GM12878 (cell line): ENCODE measurements around the gene MAFB. TPM values are rescaled to one million over a fixed set of nuclear protein-coding genes. Genes with fewer than 3 reads are reported as not detected.

ENCODE experiments used
- ATAC-seq: fragments of 200-7000 bp; cut with Tn5 transposase; 3 replicates; pipeline ENCODE4 v1.9.1; 2020; ENCODE audit warnings: mild to moderate bottlenecking, moderate library complexity
- BruUV-seq: library from RNA; stranded (reverse); fragments of 400-500 nt; replicated peaks from 2 replicates; lab custom pipeline; 2021; lab: Mats Ljungman, UMichigan
- CTCF ChIA-PET: fragments of 300-600 bp; sonication (Branson Sonifier 250); formaldehyde crosslinking; extraction: SDS; loops from one replicate; lab custom pipeline; 2021; ENCODE audit warnings: inconsistent platforms; lab: Yijun Ruan, JAX
- POLR2A ChIA-PET: fragments of 350-600 bp; formaldehyde crosslinking; extraction: SDS; loops from one replicate; lab custom pipeline; 2021; ENCODE audit warnings: inconsistent platforms; lab: Charles Lee
- RAD21 ChIA-PET: fragments of 300-600 bp; sonication (Branson Sonifier 250); formaldehyde crosslinking; loops from one replicate; lab custom pipeline; 2023; ENCODE audit warnings: antibody characterized with exemption; ENCODE audit not compliant: unreplicated experiment; lab: Charles Lee
- SMC1A ChIA-PET: fragments of 300-600 bp; sonication (Branson Sonifier 250); formaldehyde crosslinking; loops from one replicate; lab custom pipeline; 2023; ENCODE audit not compliant: unreplicated experiment, uncharacterized antibody; lab: Charles Lee
- DNase-seq: peaks from one replicate; pipeline ENCODE4 v3.0.0-alpha.2; 2011; ENCODE audit warnings: low read depth, low spot score
- FAIRE-seq: peaks from 3 replicates; lab custom pipeline; 2011; peaks lifted over from hg19 to GRCh38; lab: Jason Lieb, UNC
- H2AFZ ChIP-seq: 2 replicates; pipeline ENCODE4 v1.6.0; 2011; ENCODE audit warnings: low read depth, low read length, control low read depth; ENCODE audit not compliant: control insufficient read depth
- H3K27ac ChIP-seq: 2 replicates; pipeline ENCODE4 v1.5.1; 2011; ENCODE audit warnings: control low read depth; ENCODE audit not compliant: control insufficient read depth, insufficient read depth
- H3K27me3 ChIP-seq, 2 experiments: replicated peaks in 1 of 2; 2 replicates each; pipeline versions ENCODE4 v1.6.0 to v1.6.1; 2011; ENCODE audit warnings: low read length in 1 of 2; ENCODE audit not compliant: control insufficient read depth in 2 of 2, insufficient read depth in 2 of 2
- H3K36me3 ChIP-seq, 2 experiments: 2 replicates each; pipeline ENCODE4 v1.5.1; 2011; ENCODE audit warnings: low read length in 1 of 2; ENCODE audit not compliant: control insufficient read depth in 2 of 2, insufficient read depth in 2 of 2
- H3K4me1 ChIP-seq: 2 replicates; pipeline ENCODE4 v1.6.1; 2011; ENCODE audit warnings: mild to moderate bottlenecking, low read length, moderate library complexity, mixed read lengths; ENCODE audit not compliant: control insufficient read depth, insufficient read depth
- H3K4me2 ChIP-seq: 2 replicates; pipeline ENCODE4 v1.6.0; 2011; ENCODE audit warnings: control low read depth; ENCODE audit not compliant: control insufficient read depth, insufficient read depth
- H3K4me3 ChIP-seq: fragments of 200-600 bp; sonication (generic); 2 replicates; pipeline ENCODE4 v1.5.1; 2016
- H3K79me2 ChIP-seq: 2 replicates; pipeline ENCODE4 v1.6.0; 2011; ENCODE audit warnings: low read length; ENCODE audit not compliant: control insufficient read depth, insufficient read depth
- H3K9ac ChIP-seq: 2 replicates; pipeline ENCODE4 v1.8.0; 2011; ENCODE audit warnings: low read length, control low read depth, mixed read lengths; ENCODE audit not compliant: control insufficient read depth, insufficient read depth
- H3K9me3 ChIP-seq: replicated peaks from 3 replicates; pipeline ENCODE4 v1.5.1; 2011; ENCODE audit warnings: mild to moderate bottlenecking, low read length; ENCODE audit not compliant: control insufficient read depth, insufficient read depth
- H4K20me1 ChIP-seq: 2 replicates; pipeline ENCODE4 v1.6.0; 2011; ENCODE audit not compliant: control insufficient read depth, insufficient read depth
- EZH2 ChIP-seq: IDR thresholded peaks from 2 replicates; pipeline ENCODE4 v1.6.1; 2012; ENCODE audit warnings: low read depth, mild to moderate bottlenecking, control low read depth, inconsistent platforms, low read length, borderline replicate concordance; ENCODE audit not compliant: control insufficient read depth
- IKZF1 ChIP-seq: fragments of 450-650 bp; conservative IDR thresholded peaks from 2 replicates; pipeline ENCODE4 v1.6.1; 2017; ENCODE audit warnings: antibody characterized with exemption, mild to moderate bottlenecking
- MTA2 ChIP-seq: fragments of 450-650 bp; IDR thresholded peaks from 2 replicates; pipeline ENCODE4 v1.6.1; 2016; ENCODE audit warnings: low read depth, mild to moderate bottlenecking, moderate library complexity
- PML ChIP-seq: IDR thresholded peaks from 2 replicates; pipeline ENCODE4 v1.6.1; 2012; ENCODE audit warnings: low read length, inconsistent platforms
- POLR2A ChIP-seq: IDR thresholded peaks from 2 replicates; pipeline ENCODE4 v1.6.1; 2011; ENCODE audit warnings: low read depth, mild to moderate bottlenecking, low read length
- SMAD1 ChIP-seq: fragments of 450-650 bp; IDR thresholded peaks from 2 replicates; pipeline ENCODE4 v1.6.1; 2018; ENCODE audit warnings: mild to moderate bottlenecking, low read depth; ENCODE audit not compliant: partially characterized antibody
- SPI1 ChIP-seq: IDR thresholded peaks from 2 replicates; pipeline ENCODE4 v1.6.1; 2011; ENCODE audit warnings: low read depth, mild to moderate bottlenecking, low read length, moderate library complexity, borderline replicate concordance; ENCODE audit not compliant: insufficient read depth
- TARDBP ChIP-seq: IDR thresholded peaks from 2 replicates; pipeline ENCODE4 v1.6.1; 2016; ENCODE audit warnings: borderline replicate concordance
- TCF12 ChIP-seq: IDR thresholded peaks from 2 replicates; pipeline ENCODE4 v1.6.1; 2011; ENCODE audit warnings: low read depth, mild to moderate bottlenecking, low read length
- ZBED1 ChIP-seq: IDR thresholded peaks from 2 replicates; pipeline ENCODE4 v1.6.1; 2016; ENCODE audit warnings: borderline replicate concordance
- WGBS: methylation state at CpG from one replicate; pipeline ENCODE4 v1.1.6; 2016; ENCODE audit warnings: low lambda C conversion rate; ENCODE audit not compliant: insufficient replicate concordance, insufficient coverage; ENCODE audit errors: missing lambda C conversion rate; 5-methylcytosine and 5-hydroxymethylcytosine counted together
- in situ Hi-C: fragments of 300-500 bp; cut with MboI; formaldehyde crosslinking; loops from 9 replicates; pipeline ENCODE4 v1.14.3; 2018; ENCODE audit warnings: mixed read lengths
- intact Hi-C: fragments of 100-400 bp; cut with micrococcal nuclease; formaldehyde crosslinking; loops from one replicate; pipeline ENCODE4 v1.14.2; 2022; ENCODE audit not compliant: unreplicated experiment
- polyA plus RNA-seq, 11 experiments: library from polyadenylated mRNA; depleted of rRNA in 4 of 11; unstranded in 6 of 11; stranded (reverse) in 5 of 11; fragments of >200 nt; fragmentation: Nextera tagmentation in 4 of 11; fragmentation: Illumina TruSeq in 1 of 11; extraction: Ambion mirVana in 4 of 11; extraction: Trizol in 1 of 11; gene quantifications; 1 replicate in 1 of 11; 2 replicates in 10 of 11; pipeline versions ENCODE4 v1.2.1 to v1.2.3, GENCODE V29; 2011 to 2016; ENCODE audit warnings: inconsistent platforms in 2 of 11, missing spikeins in 2 of 11, low read depth in 1 of 11
- total RNA-seq, 4 experiments: library from RNA; depleted of rRNA in 3 of 4; stranded (reverse); fragments of >200 nt in 3 of 4; fragmentation: Illumina TruSeq in 1 of 4; extraction: Trizol in 1 of 4; gene quantifications; 2 replicates each; pipeline versions ENCODE4 v1.2.1 to v1.2.3, GENCODE V29; 2013 to 2021
- TF ChIP-seq, protein P1 (sequence below): fragments of 150-350 bp; IDR thresholded peaks from 2 replicates; pipeline ENCODE4 v1.6.1; 2014; ENCODE audit warnings: mild to moderate bottlenecking, low read depth, low read length
- TF ChIP-seq, protein P2 (sequence below): fragments of 450-650 bp; IDR thresholded peaks from 2 replicates; pipeline ENCODE4 v1.6.1; 2017; ENCODE audit warnings: mild to moderate bottlenecking

The MAFB gene
- total and polyA plus RNA-seq, 10 of the 15 experiments (the other 5 are each of a cell fraction or from before 2014, with no cell fraction given): 0.01 to 0.08 (median 0.01) TPM; not detected in 7

DNA sequence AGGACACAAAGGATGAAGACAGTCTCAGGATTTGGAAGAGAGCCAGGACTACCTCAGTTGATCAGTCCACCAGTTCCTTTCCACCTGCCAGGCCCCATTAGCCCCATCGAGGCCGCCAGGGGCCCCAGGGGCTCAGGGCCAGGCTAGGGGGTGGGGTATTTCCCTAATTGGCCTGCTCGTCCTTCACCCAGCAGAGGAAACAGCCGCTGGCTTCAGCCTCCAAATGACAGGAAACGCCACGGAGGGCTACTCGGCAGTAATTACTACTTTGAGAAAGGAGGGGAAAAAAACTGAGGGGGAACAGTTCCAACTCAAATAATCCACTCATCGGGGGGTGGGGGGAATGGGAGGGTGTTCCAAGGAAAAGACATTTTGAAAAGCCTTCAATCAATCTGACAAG lies 42.7 kb downstream of the MAFB start:
- intact Hi-C loops: no loop called here
- H2AFZ ChIP-seq: no peak overlapping the region
- FAIRE-seq (no peak), ATAC-seq (no peak), DNase-seq (no peak)
- H3K27ac ChIP-seq: no peak overlapping the region
- no peak overlapping the region for H3K9ac ChIP-seq
- H3K79me2 ChIP-seq: no peaks in the 10 kb centered on the region
- H3K4me3 ChIP-seq: no peak overlapping the region
- H3K9me3 ChIP-seq: no peaks in the 10 kb centered on the region
- peaks cover 3 to 6% of the 10 kb centered on the region in 2 experiments; a peak in 3 of 4 replicates for H3K27me3 ChIP-seq
- POLR2A ChIA-PET: no interaction called here
- RAD21 ChIA-PET: no interaction called here
- BruUV-seq: no TSS peak
- H3K36me3 ChIP-seq: no peaks in the 10 kb centered on the region
- H3K4me1 ChIP-seq: no peaks in the 10 kb centered on the region
- TF ChIP-seq SPI1: no peak
- TF ChIP-seq IKZF1: no peak
- no peak for TF ChIP-seq EZH2
- no peak for TF ChIP-seq ZBED1
- TF ChIP-seq, protein P1, sequence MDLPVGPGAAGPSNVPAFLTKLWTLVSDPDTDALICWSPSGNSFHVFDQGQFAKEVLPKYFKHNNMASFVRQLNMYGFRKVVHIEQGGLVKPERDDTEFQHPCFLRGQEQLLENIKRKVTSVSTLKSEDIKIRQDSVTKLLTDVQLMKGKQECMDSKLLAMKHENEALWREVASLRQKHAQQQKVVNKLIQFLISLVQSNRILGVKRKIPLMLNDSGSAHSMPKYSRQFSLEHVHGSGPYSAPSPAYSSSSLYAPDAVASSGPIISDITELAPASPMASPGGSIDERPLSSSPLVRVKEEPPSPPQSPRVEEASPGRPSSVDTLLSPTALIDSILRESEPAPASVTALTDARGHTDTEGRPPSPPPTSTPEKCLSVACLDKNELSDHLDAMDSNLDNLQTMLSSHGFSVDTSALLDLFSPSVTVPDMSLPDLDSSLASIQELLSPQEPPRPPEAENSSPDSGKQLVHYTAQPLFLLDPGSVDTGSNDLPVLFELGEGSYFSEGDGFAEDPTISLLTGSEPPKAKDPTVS: no peak
- TF ChIP-seq SMAD1: no peak
- TF ChIP-seq, protein P2, sequence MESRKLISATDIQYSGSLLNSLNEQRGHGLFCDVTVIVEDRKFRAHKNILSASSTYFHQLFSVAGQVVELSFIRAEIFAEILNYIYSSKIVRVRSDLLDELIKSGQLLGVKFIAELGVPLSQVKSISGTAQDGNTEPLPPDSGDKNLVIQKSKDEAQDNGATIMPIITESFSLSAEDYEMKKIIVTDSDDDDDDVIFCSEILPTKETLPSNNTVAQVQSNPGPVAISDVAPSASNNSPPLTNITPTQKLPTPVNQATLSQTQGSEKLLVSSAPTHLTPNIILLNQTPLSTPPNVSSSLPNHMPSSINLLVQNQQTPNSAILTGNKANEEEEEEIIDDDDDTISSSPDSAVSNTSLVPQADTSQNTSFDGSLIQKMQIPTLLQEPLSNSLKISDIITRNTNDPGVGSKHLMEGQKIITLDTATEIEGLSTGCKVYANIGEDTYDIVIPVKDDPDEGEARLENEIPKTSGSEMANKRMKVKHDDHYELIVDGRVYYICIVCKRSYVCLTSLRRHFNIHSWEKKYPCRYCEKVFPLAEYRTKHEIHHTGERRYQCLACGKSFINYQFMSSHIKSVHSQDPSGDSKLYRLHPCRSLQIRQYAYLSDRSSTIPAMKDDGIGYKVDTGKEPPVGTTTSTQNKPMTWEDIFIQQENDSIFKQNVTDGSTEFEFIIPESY: no peak
- TF ChIP-seq TCF12: no peak
- TF ChIP-seq TARDBP: no peak
- no peak for TF ChIP-seq POLR2A
- no peak for TF ChIP-seq PML
- TF ChIP-seq MTA2: no peak
- in situ Hi-C loops: no loop called here
- WGBS: 6% methylated on average over 7 of the region's 8 CpGs
- H4K20me1 ChIP-seq: no peaks in the 10 kb centered on the region
- CTCF ChIA-PET: no interaction called here
- H3K4me2 ChIP-seq: no peak overlapping the region
- SMC1A ChIA-PET: no interaction called here
